ENCODE measurements around the gene PHF21A. TPM values are rescaled to one million over a fixed set of nuclear protein-coding genes. Genes with fewer than 3 reads are reported as not detected.

The PHF21A gene
- polyA plus RNA-seq, 1 donor (not counting 4 experiments of a cell fraction or from before 2014, with no cell fraction given): 16.1 TPM

DNA sequence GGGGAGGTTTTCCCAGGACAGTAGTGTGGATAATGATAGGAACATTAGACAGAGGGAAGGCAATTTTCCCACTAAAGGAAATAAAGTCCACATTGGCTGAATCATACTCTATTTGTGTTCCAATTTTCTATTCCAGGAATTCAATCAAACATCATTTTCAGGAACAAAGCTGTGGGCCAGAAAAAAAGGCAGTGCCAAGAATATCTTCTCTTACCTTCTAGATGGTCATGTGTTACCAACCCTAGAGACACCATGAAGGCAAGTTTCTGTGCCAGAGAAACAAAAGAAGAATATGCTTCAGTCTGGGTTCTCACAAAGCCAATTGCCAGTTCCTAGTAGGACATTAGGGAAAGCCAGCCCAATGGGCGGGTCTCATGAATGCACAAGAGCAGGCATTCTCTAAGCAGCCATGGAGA lies 171.3 kb downstream of the PHF21A start:
- Histone ChIP-seq H3K9me3 (ENCODE audit: control insufficient read depth, low read depth, low read length) (no peaks in the 10 kb centered on the region), H3K4me1 (ENCODE audit: control insufficient read depth, extremely low read depth, insufficient read depth, low read length) (no peaks in the 10 kb centered on the region), H3K9me1 (ENCODE audit: control insufficient read depth, extremely low read depth, insufficient read depth, low read length) (no peaks in the 10 kb centered on the region), H3K4me2 (ENCODE audit: control insufficient read depth, extremely low read depth, insufficient read depth, low read depth, low read length) (no peak overlapping the region), H3K9ac (ENCODE audit: control insufficient read depth, extremely low read depth, insufficient read depth, low read length) (no peak overlapping the region), H3K27me3 (ENCODE audit: control insufficient read depth, extremely low read depth, insufficient read depth, low read length) (no peaks in the 10 kb centered on the region), H3K4me3 (ENCODE audit: control insufficient read depth in 2 of 3, extremely low read depth in 1 of 3, insufficient read depth in 2 of 3, low read depth in 1 of 3, low read length in 3 of 3) (no peak overlapping the region), H2AFZ (ENCODE audit: control insufficient read depth, low read length) (no peak overlapping the region), H3K27ac (ENCODE audit: control insufficient read depth, insufficient read depth, low read length) (no peak overlapping the region), H3K36me3 (ENCODE audit: control insufficient read depth in 2 of 2, extremely low read depth in 1 of 2, insufficient read depth in 2 of 2, low read length in 2 of 2) (peaks cover 6 to 15% of the 10 kb centered on the region in 2 experiments), H3K79me2 (ENCODE audit: control insufficient read depth, insufficient read depth, low read length) (no peaks in the 10 kb centered on the region), H4K20me1 (ENCODE audit: control insufficient read depth, extremely low read depth, insufficient read depth, low read length) (no peaks in the 10 kb centered on the region)
- DNase-seq (ENCODE audit: low read depth, low spot score): no peak
- dilution Hi-C loops (cut with MboI; ENCODE audit: extremely low pct_ligation_motif_present, low sequenced_read_pairs): no loop called here
- TF ChIP-seq, protein P1, sequence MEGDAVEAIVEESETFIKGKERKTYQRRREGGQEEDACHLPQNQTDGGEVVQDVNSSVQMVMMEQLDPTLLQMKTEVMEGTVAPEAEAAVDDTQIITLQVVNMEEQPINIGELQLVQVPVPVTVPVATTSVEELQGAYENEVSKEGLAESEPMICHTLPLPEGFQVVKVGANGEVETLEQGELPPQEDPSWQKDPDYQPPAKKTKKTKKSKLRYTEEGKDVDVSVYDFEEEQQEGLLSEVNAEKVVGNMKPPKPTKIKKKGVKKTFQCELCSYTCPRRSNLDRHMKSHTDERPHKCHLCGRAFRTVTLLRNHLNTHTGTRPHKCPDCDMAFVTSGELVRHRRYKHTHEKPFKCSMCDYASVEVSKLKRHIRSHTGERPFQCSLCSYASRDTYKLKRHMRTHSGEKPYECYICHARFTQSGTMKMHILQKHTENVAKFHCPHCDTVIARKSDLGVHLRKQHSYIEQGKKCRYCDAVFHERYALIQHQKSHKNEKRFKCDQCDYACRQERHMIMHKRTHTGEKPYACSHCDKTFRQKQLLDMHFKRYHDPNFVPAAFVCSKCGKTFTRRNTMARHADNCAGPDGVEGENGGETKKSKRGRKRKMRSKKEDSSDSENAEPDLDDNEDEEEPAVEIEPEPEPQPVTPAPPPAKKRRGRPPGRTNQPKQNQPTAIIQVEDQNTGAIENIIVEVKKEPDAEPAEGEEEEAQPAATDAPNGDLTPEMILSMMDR (optimal IDR thresholded peaks at IDR 0.05 in 1 of 3, IDR thresholded peaks at IDR 0.05 in 1 of 3, conservative IDR thresholded peaks at IDR 0.05 in 1 of 3; ENCODE audit: extremely low read depth in 1 of 3, insufficient read depth in 2 of 3, low read length in 3 of 3): no peak
- no peak for TF ChIP-seq EZH2 (IDR thresholded peaks at IDR 0.05; ENCODE audit: low read length)
- no peak for FAIRE-seq

DNA sequence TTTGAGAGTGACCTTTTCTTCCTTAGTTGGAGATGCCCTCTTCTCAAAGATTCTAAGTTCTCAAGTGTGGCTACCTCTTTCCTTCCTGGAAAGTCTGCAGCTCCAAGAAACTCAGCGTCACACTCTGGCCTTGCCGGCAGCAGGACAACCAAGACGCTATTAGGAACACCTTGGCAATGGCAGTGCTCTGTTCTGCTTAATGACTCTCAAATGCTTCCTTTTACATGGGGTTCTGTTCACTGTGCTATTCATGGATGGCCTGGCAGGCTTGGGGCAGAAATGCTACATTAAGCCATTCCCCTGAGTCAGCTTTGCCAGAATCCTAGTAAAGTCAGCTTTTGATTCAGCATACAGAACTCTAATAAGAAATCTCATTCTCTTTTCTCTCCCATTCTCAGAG lies 172.9 kb downstream of the PHF21A start:
- no peak for FAIRE-seq
- dilution Hi-C loops (cut with MboI; ENCODE audit: extremely low pct_ligation_motif_present, low sequenced_read_pairs): no loop called here
- peaks cover 6 to 18% of the 10 kb centered on the region in 2 experiments for H3K36me3 ChIP-seq (ENCODE audit: control insufficient read depth in 2 of 2, extremely low read depth in 1 of 2, insufficient read depth in 2 of 2, low read length in 2 of 2)

More for the DNA sequence above, 172.9 kb downstream of the PHF21A start:
- Histone ChIP-seq H3K4me1 (ENCODE audit: control insufficient read depth, extremely low read depth, insufficient read depth, low read length) (no peaks in the 10 kb centered on the region), H3K4me3 (ENCODE audit: control insufficient read depth in 2 of 3, extremely low read depth in 1 of 3, insufficient read depth in 2 of 3, low read depth in 1 of 3, low read length in 3 of 3) (no peak overlapping the region), H3K27ac (ENCODE audit: control insufficient read depth, insufficient read depth, low read length) (no peak overlapping the region), H3K9me1 (ENCODE audit: control insufficient read depth, extremely low read depth, insufficient read depth, low read length) (no peaks in the 10 kb centered on the region), H2AFZ (ENCODE audit: control insufficient read depth, low read length) (no peak overlapping the region), H3K9ac (ENCODE audit: control insufficient read depth, extremely low read depth, insufficient read depth, low read length) (no peak overlapping the region), H3K4me2 (ENCODE audit: control insufficient read depth, extremely low read depth, insufficient read depth, low read depth, low read length) (no peak overlapping the region), H3K9me3 (ENCODE audit: control insufficient read depth, low read depth, low read length) (no peaks in the 10 kb centered on the region), H3K79me2 (ENCODE audit: control insufficient read depth, insufficient read depth, low read length) (no peaks in the 10 kb centered on the region), H4K20me1 (ENCODE audit: control insufficient read depth, extremely low read depth, insufficient read depth, low read length) (no peaks in the 10 kb centered on the region), H3K27me3 (ENCODE audit: control insufficient read depth, extremely low read depth, insufficient read depth, low read length) (no peaks in the 10 kb centered on the region)
- TF ChIP-seq, protein P1 (optimal IDR thresholded peaks at IDR 0.05 in 1 of 3, IDR thresholded peaks at IDR 0.05 in 1 of 3, conservative IDR thresholded peaks at IDR 0.05 in 1 of 3; ENCODE audit: extremely low read depth in 1 of 3, insufficient read depth in 2 of 3, low read length in 3 of 3): no peak
- TF ChIP-seq EZH2 (IDR thresholded peaks at IDR 0.05; ENCODE audit: low read length): no peak
- no peak for DNase-seq (ENCODE audit: low read depth, low spot score)

All from keratinocyte (primary cell).